Subcutaneous adipose tissue (tissue), 4 donors: ENCODE data around the gene PRRX1. TPM values are rescaled to one million over a fixed set of nuclear protein-coding genes. Genes with fewer than 3 reads are reported as not detected.

Source experiments
- total RNA-seq, 4 donors: library from RNA; depleted of rRNA; stranded (reverse); fragments of >200 nt; gene quantifications; one replicate each; pipeline ENCODE4 v1.1.0, GENCODE V29; 2016
- TF ChIP-seq, protein P1 (sequence below): fragments of 450-650 bp; IDR thresholded peaks from one replicate; pipeline ENCODE4 v1.5.1; 2016; ENCODE audit warnings: low read depth, mild to moderate bottlenecking, control low read depth, antibody characterized with exemption, moderate library complexity

Gene PRRX1
- total RNA-seq, 4 donors from 2014 or later, result 75.3 to 115 (median 87.3) TPM

DNA sequence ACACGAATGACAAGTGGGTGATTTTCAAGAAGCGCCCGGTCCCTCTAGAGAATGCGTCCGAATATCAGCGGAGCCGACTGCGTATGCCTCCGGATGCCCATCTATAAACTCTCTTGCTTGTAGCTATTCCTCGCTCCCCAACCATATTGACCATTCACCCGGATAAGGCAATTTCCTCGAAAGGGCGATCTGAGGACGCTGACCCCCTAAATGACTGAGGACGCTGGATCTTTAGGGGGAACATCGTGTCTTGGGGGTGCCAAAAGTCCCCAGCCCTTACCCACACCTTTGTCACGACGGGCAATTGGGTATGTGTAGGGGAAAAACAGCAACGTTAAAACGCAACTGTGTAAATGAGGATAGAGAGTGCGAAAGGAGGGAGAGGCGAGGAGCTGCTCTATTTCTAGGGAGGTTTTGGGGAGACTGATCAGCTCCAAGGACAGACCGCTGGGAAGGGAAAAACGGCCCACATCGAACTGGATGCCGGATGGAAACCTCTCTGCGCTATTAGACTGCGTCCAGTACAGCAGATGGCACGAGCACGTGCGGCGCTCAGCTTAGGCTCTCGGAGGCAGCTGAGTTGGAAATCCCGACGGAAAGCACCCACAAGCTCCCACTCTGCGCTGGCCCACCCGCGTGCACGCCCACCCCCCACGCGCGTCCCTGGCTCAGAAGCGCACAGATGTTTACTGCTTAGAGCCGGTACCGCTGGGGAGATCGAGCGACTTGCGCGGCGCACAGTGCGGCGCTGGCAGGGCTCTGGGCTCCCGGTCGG lies 2.9 kb upstream of the PRRX1 start:
- TF ChIP-seq, protein P1, sequence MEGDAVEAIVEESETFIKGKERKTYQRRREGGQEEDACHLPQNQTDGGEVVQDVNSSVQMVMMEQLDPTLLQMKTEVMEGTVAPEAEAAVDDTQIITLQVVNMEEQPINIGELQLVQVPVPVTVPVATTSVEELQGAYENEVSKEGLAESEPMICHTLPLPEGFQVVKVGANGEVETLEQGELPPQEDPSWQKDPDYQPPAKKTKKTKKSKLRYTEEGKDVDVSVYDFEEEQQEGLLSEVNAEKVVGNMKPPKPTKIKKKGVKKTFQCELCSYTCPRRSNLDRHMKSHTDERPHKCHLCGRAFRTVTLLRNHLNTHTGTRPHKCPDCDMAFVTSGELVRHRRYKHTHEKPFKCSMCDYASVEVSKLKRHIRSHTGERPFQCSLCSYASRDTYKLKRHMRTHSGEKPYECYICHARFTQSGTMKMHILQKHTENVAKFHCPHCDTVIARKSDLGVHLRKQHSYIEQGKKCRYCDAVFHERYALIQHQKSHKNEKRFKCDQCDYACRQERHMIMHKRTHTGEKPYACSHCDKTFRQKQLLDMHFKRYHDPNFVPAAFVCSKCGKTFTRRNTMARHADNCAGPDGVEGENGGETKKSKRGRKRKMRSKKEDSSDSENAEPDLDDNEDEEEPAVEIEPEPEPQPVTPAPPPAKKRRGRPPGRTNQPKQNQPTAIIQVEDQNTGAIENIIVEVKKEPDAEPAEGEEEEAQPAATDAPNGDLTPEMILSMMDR, result no peak

DNA sequence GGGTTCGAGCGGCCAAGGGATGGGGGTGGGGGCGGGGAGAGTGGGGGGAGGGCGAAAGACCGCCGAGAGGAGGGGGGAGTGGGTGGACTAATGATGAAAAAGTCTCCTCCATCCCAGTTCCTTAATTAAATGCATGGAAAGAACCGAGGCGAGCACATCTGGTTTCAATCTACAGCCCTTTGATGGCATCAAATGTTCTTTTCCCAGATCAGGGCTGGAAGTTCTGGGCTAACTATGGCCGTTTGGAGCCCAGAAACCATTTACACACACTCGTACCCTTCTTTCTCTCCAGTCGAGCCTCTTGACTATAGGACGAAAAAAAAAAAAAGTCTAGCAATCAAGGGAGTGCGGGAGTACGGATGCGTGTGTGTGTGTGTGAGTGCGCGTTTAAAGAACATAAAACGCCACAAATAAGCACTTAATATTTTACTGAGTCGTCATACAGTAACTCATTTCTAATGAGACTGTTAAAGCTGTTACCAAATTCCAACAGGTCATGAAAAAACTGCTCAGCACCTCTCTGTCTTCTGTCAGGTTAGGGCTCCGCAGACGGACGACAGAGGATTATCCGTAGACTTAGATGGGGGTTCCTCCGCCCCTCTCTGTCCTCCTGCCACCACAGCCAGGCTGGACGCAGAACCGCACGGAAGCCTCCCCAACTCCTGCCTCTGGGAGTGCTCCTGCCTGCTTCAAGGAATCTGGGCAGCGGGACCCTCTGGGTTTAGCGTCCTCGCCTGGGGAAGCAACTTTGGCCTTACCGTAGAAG lies 2.1 kb upstream of the PRRX1 start:
- TF ChIP-seq, protein P1, result no peak

DNA sequence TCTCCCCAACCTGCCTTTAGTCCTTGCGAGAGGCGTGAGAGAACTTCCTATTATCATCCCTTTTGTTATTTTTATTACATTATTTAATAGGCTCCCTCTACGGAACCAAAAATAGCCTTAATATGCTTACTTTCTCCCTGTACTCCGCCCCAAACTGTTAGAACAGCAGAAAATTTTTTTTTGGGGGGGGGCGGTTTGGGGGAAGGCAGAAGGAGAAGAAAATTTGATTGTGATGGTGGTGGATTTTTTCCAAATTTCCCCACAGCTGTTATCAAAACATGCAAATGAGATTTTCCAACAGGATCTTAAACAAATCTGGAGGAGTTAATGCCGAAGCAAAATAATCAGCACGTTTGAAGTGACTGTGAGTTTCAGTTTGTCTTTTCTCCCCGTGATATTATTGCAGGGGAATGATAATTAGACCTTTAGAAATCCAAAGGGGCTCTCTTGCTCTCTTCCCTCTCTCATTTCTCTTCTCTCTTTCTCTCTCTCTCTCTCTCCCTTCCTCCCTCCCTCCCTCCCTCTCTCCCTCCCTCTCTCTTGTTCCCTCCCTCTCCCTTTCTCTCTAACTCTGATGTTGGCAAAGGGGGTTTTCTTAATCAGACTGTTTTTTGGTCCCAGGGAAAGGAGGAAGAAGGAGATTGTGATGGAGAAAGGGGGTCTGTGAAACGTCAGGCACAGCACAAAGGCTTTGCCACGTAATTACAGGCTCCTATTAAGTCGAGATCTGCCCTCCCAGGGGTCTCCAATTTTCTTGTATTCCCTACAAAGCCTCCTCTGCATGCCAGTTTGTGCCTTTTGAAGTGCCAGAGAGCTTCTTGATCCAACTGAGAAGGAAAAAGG lies 1.1 kb upstream of the PRRX1 start:
- TF ChIP-seq, protein P1, result no peak

DNA sequence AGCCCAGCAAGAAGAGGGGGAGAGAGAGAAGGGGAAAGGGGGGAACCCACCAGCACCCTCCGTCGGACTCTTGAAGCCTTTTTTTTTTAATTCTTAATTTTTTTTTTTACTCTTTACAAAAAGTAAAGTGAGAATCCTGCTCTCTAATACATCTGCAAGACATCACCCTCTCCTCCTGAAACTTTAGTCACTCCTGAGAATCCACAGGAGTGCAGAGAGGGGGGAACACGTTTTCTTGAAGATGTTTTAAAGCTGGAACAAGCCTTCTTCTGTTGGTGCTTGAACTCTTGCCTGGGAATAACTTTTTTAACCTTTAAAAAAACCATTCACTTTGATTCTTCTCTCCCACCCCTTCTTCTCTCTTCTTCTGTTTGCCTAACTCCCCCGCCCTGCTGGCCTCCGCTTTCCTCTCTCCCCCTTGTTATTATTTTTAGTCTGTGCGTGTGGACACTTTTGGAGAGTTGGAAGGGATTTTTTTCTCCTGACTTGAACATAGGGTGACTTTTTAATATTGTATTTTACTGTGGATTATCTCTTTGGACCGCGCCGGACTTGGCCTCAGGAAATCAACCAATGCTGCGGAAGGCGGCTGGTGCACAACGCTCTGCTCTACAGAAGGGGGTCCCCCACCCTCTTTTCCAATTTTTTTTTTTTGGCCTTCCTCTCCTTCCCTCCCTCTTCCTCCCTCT lies 383 bp upstream of the PRRX1 start:
- TF ChIP-seq, protein P1, result no peak

DNA sequence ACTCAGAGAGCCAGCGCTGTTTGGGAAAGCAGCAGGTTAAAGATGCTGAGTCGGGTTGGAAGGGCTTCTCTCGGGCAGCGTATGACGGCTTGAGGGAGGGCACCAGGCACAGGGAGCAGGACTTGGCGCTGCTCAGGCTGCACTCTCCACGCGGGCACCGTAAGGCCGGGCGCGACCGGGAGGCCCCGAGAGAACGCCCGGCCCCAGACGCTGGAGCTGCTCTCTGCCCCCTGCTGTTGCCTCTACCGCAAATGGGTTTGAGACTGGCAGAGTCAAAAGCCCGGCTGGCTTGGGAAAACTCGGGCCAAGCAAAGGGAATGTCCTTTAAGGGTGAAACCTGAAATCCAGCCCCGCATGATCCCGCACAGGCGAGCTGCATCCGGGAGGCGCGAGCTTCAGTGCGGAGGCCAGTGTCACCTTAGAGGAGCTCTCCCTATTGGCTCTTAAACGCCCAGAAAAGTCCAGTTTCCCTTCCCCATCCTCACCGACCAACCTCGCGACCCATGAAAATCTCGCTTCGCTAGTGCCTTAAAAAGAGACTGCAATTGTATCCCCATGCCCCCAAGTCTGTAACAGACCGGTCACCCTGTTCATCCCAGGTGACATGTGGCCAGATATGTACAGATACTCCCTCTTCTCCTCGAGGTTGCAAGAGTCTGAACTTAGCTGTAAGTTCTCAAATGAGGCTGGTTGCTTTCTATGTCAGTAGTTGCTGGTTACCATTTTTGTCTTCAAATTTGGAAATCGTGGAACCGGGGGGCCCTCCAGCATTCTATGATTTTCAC lies 1.1 kb downstream of the PRRX1 start:
- TF ChIP-seq, protein P1, result no peak

DNA sequence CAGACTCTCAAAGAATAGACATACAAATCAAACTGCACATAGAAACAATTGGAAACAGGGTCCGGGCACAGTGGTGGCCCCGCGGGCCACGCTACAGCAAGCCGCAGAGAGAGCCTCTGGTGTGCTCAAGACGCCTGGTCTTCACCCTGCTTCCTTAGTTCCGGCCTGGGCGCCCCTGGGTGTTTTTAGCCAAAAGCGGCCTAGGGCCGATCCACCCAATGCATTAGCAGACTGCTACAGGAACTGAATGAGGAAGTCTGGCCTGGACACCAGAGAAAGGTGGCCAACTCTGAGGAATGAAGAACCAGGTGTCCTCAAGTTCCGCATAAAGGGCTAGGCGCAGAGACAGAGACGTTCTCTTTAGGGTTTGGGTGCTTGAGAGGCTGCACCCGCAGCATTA lies 1.7 kb downstream of the PRRX1 start:
- TF ChIP-seq, protein P1, result no peak
